Ectodermal cell (in vitro differentiated cells): ENCODE results near the gene UFC1.
A peak's percentile ranks its signal among the peaks of the same experiment; 100 is the strongest.

Source experiments
- H3K27ac ChIP-seq: 2 replicates; pipeline ENCODE4 v1.7.0; 2013; ENCODE audit warnings: mild to moderate bottlenecking, low read depth, low read length; ENCODE audit not compliant: insufficient read depth, poor library complexity, severe bottlenecking
- H3K27me3 ChIP-seq: 2 replicates; pipeline ENCODE4 v1.7.0; 2013; ENCODE audit warnings: mild to moderate bottlenecking, low read length; ENCODE audit not compliant: insufficient read depth, control insufficient read depth, poor library complexity, severe bottlenecking
- H3K36me3 ChIP-seq: one replicate; pipeline ENCODE4 v1.7.0; 2013; ENCODE audit warnings: low read length; ENCODE audit not compliant: control insufficient read depth, insufficient read depth
- H3K4me1 ChIP-seq: one replicate; pipeline ENCODE4 v1.7.0; 2013; ENCODE audit warnings: low read length; ENCODE audit not compliant: control insufficient read depth, insufficient read depth
- H3K4me3 ChIP-seq: 2 replicates; pipeline ENCODE4 v1.7.0; 2013; ENCODE audit warnings: low read depth, low read length, control low read depth; ENCODE audit not compliant: insufficient read depth
- H3K9me3 ChIP-seq: 2 replicates; pipeline ENCODE4 v1.7.0; 2013; ENCODE audit warnings: mild to moderate bottlenecking, low read length, moderate library complexity; ENCODE audit not compliant: control insufficient read depth
- WGBS, 2 experiments: methylation state at CpG; one replicate each; pipeline ENCODE4 v1.1.7; 2013; ENCODE audit warnings: missing lambda C conversion rate in 2 of 2; 5-methylcytosine and 5-hydroxymethylcytosine counted together

Gene UFC1

DNA sequence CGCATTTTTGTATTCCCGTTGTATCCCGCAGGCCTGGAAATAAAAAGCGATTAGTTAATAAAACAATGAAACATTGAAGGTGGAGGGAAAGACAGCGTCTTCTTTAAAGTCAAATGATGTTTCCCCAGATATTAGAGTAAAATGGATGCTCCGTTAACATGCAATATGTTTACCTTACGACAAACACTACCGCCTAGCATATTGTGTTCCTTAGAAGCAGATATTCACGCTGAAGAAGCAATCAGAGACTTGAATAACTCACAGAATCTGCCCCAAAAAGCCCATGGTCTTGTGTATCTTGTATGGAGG is 24.1 kb downstream of the UFC1 start:
- Histone ChIP-seq H3K27me3 (no peaks in the 10 kb centered on the region), H3K4me3 (peak overlapping the region; percentile 74), H3K9me3 (no peaks in the 10 kb centered on the region), H3K4me1 (no peaks in the 10 kb centered on the region), H3K27ac (peak overlapping the region; percentile 51), H3K36me3 (peaks cover 17% of the 10 kb centered on the region)
- WGBS, 2 experiments: 63 to 67% methylated on average over 9 of the region's 9 CpGs

DNA sequence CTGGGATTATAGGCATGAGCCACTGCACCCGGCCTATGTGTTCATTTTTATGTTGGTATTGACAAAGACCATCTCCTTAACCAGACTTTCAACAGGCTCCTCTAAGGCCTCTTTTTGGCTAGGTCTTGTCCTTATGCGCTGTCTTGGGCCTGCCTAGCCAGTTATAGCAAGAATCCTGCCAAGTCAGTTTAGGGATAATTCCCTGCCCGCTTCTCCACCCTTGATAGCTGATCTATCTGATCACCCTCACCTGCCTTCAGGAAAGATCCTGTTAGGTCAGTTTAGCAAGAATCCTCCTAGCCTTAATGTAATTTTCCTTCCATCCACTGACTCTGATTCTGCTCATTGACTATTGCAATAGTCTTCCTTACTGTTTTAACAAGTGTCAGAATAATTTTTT is 25.9 kb downstream of the UFC1 start:
- Histone ChIP-seq H3K4me1 (no peaks in the 10 kb centered on the region), H3K9me3 (no peaks in the 10 kb centered on the region), H3K27me3 (no peaks in the 10 kb centered on the region), H3K27ac (no peak overlapping the region), H3K4me3 (no peak overlapping the region), H3K36me3 (peaks cover 4% of the 10 kb centered on the region)
- 92 to 95% methylated on average over 3 of the region's 3 CpGs for WGBS, 2 experiments

DNA sequence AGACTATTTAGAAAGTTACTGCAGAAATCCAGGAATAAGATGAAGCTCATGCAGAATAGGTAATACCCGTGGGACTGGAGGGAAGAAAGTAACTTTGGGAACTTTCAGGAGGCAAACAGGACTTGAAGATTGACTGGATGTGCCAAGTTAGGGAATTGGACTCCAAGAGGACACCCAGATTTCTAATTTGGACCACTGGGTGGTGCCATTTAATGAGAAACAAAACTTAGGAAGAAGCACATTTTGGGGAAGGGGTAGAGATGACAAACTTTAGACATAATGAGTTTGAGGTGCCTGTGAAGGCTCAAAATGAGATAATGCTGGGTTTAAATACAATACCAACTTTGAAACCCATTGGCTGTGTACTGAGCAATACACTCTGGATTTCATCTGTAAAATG is 26.9 kb downstream of the UFC1 start:
- whole genome bisulfite sequencing, 2 experiments: 75% methylated on average over 1 of the region's 1 CpG
- Histone ChIP-seq H3K4me1 (no peaks in the 10 kb centered on the region), H3K9me3 (no peaks in the 10 kb centered on the region), H3K4me3 (no peak overlapping the region), H3K36me3 (no peaks in the 10 kb centered on the region), H3K27ac (no peak overlapping the region), H3K27me3 (no peaks in the 10 kb centered on the region)

DNA sequence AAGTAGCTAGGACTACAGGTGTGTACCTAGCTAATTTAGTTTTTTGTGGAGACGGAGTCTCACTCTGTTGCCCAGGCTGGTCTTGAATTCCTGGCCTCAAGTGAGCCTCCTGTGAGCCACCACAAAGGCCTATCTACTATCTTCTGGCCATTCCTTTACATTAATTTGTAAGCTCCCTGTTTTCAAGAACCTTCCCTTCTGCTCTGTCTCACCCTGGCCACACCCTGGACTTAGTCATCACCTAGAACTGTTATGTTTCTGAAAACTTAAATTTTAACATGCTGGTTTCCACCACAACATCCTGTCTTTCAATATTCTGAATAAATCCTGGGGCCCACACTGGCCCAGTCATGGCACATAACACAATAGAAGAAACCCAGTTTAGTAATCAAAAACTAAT is 28.4 kb downstream of the UFC1 start:
- 83 to 100% methylated on average over 1 of the region's 1 CpG for WGBS, 2 experiments
- H3K27ac ChIP-seq: no peak overlapping the region
- no peaks in the 10 kb centered on the region for H3K9me3 ChIP-seq
- H3K36me3 ChIP-seq: no peaks in the 10 kb centered on the region
- no peak overlapping the region for H3K4me3 ChIP-seq
- no peaks in the 10 kb centered on the region for H3K4me1 ChIP-seq
- no peaks in the 10 kb centered on the region for H3K27me3 ChIP-seq

DNA sequence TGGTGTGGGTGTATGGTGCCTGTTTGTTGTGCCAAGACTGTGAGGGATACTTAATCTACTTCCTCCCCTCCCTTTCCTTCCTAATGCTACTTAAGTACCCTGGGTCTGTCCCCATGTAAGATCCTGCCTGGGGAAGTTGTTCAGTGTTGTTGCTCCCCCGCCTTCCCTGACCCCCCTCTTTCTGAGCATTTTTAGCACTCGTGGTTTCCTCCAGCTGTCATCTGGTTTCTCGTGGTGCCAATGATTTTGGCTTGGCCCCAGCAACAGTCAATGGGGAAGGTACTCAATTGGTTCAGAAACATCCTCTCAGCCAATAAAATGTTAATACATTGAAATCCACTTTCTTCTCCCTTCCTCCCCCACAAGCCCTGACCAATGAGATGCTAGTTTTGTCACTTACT is 31.5 kb downstream of the UFC1 start:
- no peaks in the 10 kb centered on the region for H3K36me3 ChIP-seq
- no peaks in the 10 kb centered on the region for H3K4me1 ChIP-seq
- no peak overlapping the region for H3K27ac ChIP-seq
- no peaks in the 10 kb centered on the region for H3K27me3 ChIP-seq
- 64 to 68% methylated on average over 3 of the region's 3 CpGs for WGBS, 2 experiments
- H3K9me3 ChIP-seq: no peaks in the 10 kb centered on the region
- no peak overlapping the region for H3K4me3 ChIP-seq

DNA sequence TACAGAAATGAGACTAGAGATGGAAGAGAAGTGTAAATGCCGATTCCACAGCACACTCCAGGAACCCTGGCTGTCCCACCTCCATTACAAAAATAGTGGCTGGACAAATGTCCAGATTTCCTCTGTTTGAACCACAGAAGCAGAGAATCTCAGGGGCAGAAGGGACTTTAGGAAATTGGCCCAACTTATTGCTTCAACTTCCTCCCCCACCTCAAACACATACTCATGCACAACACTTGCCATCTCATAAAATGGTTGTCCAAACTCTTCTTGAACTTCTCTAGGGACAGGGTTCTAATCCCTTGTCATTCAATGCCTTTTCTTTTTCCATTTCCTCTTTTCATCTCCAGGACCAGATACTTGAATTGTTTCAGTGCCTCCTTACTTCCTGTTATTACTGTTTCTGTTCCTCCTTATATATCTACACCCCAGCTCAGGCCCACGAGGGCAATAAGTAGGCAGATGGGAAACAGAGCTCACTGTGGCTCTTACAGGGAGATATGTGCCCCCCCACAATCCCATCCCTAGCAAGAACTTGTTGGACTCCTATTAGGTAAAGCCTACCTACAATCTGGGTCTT is 32.0 kb downstream of the UFC1 start:
- 90 to 100% methylated on average over 2 of the region's 2 CpGs for WGBS, 2 experiments
- no peaks in the 10 kb centered on the region for H3K27me3 ChIP-seq
- no peak overlapping the region for H3K4me3 ChIP-seq
- no peaks in the 10 kb centered on the region for H3K9me3 ChIP-seq
- no peaks in the 10 kb centered on the region for H3K4me1 ChIP-seq
- H3K27ac ChIP-seq: no peak overlapping the region
- H3K36me3 ChIP-seq: no peaks in the 10 kb centered on the region

DNA sequence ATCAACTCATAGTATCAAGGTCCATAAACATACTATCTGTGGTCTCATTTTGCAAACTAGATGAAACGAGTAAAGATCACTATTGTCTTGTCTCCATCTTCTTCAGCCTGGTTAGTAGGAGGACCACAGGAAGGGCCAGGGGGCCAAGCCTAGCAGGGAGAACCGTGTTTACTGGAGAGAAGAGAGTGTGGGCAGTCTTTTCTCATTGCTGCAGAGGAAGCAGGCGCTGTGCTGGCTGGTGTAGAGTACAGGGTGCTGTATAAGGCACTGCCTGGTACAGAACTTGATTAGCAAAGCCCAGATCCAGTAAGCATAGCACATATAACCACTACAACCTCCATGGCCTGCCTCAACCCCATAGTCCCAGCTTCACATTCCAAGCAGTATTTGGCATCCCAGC is 33.5 kb downstream of the UFC1 start:
- Histone ChIP-seq H3K4me3 (no peak overlapping the region), H3K36me3 (no peaks in the 10 kb centered on the region), H3K4me1 (no peaks in the 10 kb centered on the region), H3K27me3 (no peaks in the 10 kb centered on the region), H3K9me3 (no peaks in the 10 kb centered on the region), H3K27ac (no peak overlapping the region)
- 92 to 93% methylated on average over 3 of the region's 3 CpGs for WGBS, 2 experiments

DNA sequence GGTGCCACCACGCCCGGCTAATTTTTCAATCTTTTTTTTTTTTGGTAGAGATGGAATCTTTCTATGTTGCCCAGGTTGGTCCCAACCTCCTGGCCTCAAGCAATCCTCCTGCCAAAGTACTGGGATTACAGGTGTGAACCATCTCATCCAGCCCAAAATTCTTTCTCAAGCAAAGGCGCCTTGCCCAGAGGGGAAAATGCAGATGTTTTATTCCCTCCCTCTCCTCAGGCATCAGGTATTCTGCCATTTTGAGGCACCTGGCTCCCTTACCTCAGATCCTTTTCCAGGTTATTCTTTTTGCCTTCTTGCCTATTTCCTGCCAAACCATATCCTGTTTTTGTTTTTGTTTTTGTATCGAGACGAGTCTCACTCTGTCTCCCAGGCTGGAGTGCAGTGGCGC is 34.6 kb downstream of the UFC1 start:
- no peaks in the 10 kb centered on the region for H3K27me3 ChIP-seq
- no peaks in the 10 kb centered on the region for H3K4me1 ChIP-seq
- no peak overlapping the region for H3K27ac ChIP-seq
- no peak overlapping the region for H3K4me3 ChIP-seq
- no peaks in the 10 kb centered on the region for H3K36me3 ChIP-seq
- no peaks in the 10 kb centered on the region for H3K9me3 ChIP-seq
- WGBS, 2 experiments: 94% methylated on average over 6 of the region's 6 CpGs

DNA sequence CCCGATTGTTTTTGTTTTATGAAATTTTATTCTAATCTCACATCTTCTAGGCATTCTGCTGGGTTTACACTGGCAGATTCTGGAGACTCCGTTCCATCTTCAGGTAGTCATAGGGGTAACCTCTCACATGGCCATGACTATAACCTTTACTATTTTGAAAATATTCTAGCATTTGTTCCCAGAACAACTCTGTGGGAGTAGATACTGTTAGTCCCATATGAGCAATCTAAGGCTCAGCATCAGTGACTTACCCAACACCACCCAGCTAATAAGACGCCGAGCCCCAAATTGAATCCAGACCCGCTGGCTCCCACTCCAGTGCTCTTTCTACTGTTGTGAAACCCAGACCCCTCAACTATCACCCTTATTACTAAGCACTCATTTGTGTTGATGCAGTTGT is 35.3 kb downstream of the UFC1 start:
- H3K36me3 ChIP-seq: no peaks in the 10 kb centered on the region
- no peak overlapping the region for H3K4me3 ChIP-seq
- H3K27me3 ChIP-seq: no peaks in the 10 kb centered on the region
- H3K4me1 ChIP-seq: no peaks in the 10 kb centered on the region
- WGBS, 2 experiments: 87 to 91% methylated on average over 5 of the region's 5 CpGs
- no peak overlapping the region for H3K27ac ChIP-seq
- H3K9me3 ChIP-seq: no peaks in the 10 kb centered on the region

DNA sequence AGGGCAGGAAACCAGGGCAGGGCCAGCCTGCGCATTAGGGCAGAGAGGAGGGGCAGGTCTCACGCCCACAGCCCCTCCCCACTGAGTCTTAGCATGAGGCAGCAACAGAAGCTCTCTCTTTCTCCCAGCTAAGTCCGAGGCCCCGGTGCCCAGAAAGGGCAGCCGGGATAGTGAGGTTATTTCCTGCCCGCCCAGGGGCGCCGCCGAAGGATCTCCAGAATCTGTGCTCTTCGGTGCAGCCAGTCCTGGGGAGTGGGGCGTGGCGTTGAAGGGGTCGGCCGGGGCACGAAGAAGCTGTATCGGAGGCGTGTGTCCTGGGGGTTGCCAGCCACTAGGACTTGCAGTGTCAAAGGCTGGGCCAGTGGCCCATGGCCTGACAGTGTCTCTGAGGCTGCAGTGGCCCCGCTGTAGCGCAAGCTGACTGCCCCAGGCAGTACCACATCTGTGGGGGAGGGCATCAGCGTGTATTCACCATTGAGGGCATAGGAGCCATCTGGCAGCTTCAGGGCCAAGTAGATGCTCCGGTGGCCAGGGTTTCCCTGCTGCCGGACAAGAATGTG is 37.3 kb downstream of the UFC1 start:
- Histone ChIP-seq H3K27me3 (no peaks in the 10 kb centered on the region), H3K4me1 (no peaks in the 10 kb centered on the region), H3K36me3 (no peaks in the 10 kb centered on the region), H3K27ac (no peak overlapping the region), H3K9me3 (no peaks in the 10 kb centered on the region), H3K4me3 (no peak overlapping the region)
- WGBS, 2 experiments: 88% methylated on average over 22 of the region's 22 CpGs

DNA sequence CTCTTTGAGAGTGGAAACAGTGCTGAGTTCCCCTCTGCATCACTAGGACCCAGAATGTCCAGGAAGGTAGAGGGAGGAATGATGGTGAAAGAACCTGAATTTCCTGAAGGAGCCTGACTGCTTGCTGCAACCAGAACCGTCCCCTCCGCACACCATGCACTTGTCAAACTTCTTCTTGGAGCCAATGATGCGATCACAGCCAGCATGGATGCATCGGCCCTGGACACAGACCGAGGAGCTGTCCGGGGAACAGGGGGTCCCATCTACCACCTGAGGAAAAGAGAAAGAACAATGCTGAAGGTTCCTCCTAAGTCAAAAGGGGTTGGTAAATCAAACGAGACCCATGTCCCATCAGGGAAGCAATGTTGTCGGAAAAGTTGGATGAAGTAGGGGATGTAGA is 38.2 kb downstream of the UFC1 start:
- no peaks in the 10 kb centered on the region for H3K27me3 ChIP-seq
- 92% methylated on average over 7 to 8 of the region's 8 CpGs for WGBS, 2 experiments

More for the DNA sequence above, 38.2 kb downstream of the UFC1 start:
- Histone ChIP-seq H3K4me1 (peaks cover 8% of the 10 kb centered on the region), H3K36me3 (no peaks in the 10 kb centered on the region), H3K9me3 (no peaks in the 10 kb centered on the region), H3K27ac (no peak overlapping the region), H3K4me3 (no peak overlapping the region)
